Uterus (tissue), 4 donors: Measurements from ENCODE around the gene DTX3. TPM values are rescaled to one million over a fixed set of nuclear protein-coding genes. Genes with fewer than 3 reads are reported as not detected.

ENCODE experiments used
- DNase-seq, 2 donors: peaks; one replicate each; pipeline ENCODE4 v3.0.0-alpha.2; 2019 to 2020
- H3K27ac ChIP-seq, 2 donors: fragments of 200-600 bp; sonication (generic); 1 replicate in 1 of 2; 2 replicates in 1 of 2; pipeline ENCODE4 v1.5.1; 2016 to 2018
- H3K27me3 ChIP-seq, 2 donors: fragments of 200-600 bp; sonication (generic); one replicate each; pipeline ENCODE4 v1.5.1; 2018 to 2019; ENCODE audit warnings: control low read depth in 1 of 2
- H3K36me3 ChIP-seq, 2 donors: fragments of 200-600 bp; sonication (generic); one replicate each; pipeline ENCODE4 v1.5.1; 2019; ENCODE audit warnings: control low read depth in 1 of 2
- H3K4me1 ChIP-seq, 2 donors: fragments of 200-600 bp; sonication (generic); one replicate each; pipeline ENCODE4 v1.5.1; 2018 to 2019; ENCODE audit warnings: control low read depth in 1 of 2
- H3K4me3 ChIP-seq, 2 donors: fragments of 200-600 bp; sonication (generic); 1 replicate in 1 of 2; 2 replicates in 1 of 2; pipeline ENCODE4 v1.5.1; 2018 to 2019; ENCODE audit warnings: mild to moderate bottlenecking in 1 of 2
- H3K9me3 ChIP-seq, 2 donors: fragments of 200-600 bp; sonication (generic); one replicate each; pipeline ENCODE4 v1.5.1; 2019; ENCODE audit warnings: control low read depth in 1 of 2
- POLR2A ChIP-seq, 2 donors: fragments of 450-650 bp; IDR thresholded peaks; one replicate each; pipeline ENCODE4 v1.6.1; 2016; ENCODE audit warnings: antibody characterized with exemption in 2 of 2, mild to moderate bottlenecking in 1 of 2, moderate library complexity in 1 of 2
- intact Hi-C: fragments of 100-400 bp; cut with DNase I; formaldehyde crosslinking; loops from one replicate; pipeline ENCODE4 v1.15.1; 2023; ENCODE audit warnings: low total_unique reads
- total RNA-seq, 4 donors: library from RNA; depleted of rRNA in 3 of 4; stranded (reverse); fragments of >200 nt in 3 of 4; gene quantifications; one replicate each; pipeline versions ENCODE4 v1.1.0 to v1.2.4, GENCODE V29; 2014 to 2023
- TF ChIP-seq, protein P1 (sequence below), 4 experiments: fragments of 200-600 bp in 2 of 4; fragments of 450-650 bp in 2 of 4; sonication (generic) in 2 of 4; IDR thresholded peaks; one replicate each; pipeline ENCODE4 v1.5.1; 2016 to 2019; ENCODE audit warnings: antibody characterized with exemption in 4 of 4, mild to moderate bottlenecking in 2 of 4, moderate library complexity in 1 of 4
- donor health status: DM: yes; HTN: yes; CAD: no.

The DTX3 gene
- total RNA-seq, 4 donors from 2014 or later, result 17.6 to 82.5 (median 40.9) TPM

DNA sequence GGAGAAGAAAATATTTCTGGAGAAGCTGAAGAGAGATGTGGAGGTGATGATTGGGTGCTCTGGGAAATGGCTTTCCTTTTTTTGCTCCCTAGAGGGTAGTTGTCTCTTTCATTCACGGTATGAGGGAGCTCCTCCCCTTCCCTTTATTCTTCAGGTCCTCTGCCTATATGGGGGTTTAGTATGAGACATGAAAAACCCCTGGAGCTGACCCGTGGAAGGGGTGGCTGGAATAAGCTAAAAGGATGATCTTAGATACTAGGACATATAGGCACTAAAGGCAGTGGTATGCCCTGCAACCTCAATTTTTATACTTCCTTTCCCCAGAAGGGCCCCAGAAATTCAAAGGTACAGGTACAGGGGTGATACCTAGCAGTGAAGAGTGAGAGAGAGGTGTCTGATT lies 4.2 kb upstream of the DTX3 start:
- intact Hi-C loops, result no loop called here
- no peak for DNase-seq
- Histone ChIP-seq H3K4me1 (no peaks in the 10 kb centered on the region), H3K27me3 (no peaks in the 10 kb centered on the region), H3K27ac (no peak overlapping the region), H3K4me3 (no peak overlapping the region), H3K36me3 (no peaks in the 10 kb centered on the region), H3K9me3 (no peaks in the 10 kb centered on the region)
- TF ChIP-seq POLR2A (IDR thresholded peaks at IDR 0.05), result no peak
- TF ChIP-seq, protein P1, sequence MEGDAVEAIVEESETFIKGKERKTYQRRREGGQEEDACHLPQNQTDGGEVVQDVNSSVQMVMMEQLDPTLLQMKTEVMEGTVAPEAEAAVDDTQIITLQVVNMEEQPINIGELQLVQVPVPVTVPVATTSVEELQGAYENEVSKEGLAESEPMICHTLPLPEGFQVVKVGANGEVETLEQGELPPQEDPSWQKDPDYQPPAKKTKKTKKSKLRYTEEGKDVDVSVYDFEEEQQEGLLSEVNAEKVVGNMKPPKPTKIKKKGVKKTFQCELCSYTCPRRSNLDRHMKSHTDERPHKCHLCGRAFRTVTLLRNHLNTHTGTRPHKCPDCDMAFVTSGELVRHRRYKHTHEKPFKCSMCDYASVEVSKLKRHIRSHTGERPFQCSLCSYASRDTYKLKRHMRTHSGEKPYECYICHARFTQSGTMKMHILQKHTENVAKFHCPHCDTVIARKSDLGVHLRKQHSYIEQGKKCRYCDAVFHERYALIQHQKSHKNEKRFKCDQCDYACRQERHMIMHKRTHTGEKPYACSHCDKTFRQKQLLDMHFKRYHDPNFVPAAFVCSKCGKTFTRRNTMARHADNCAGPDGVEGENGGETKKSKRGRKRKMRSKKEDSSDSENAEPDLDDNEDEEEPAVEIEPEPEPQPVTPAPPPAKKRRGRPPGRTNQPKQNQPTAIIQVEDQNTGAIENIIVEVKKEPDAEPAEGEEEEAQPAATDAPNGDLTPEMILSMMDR (IDR thresholded peaks at IDR 0.05), result no peak

DNA sequence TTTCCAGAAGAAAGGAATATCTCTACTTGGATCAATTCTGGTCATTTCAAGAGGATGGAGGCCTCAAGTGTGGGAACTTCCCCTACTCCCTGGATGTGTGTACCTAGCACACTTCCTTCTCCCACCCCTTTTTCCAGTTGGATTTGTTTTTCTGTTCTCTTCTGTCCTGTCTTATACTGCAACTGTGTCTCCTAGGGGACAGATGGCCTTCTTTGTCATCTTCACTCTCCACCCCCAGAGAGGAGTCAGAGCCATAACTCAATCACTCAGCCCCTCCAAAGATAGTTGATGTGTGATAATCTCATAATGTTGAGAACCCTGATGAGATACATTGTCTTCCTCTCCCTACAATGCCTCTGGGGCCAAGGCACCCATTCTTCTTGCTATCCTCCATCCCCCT lies 2.1 kb upstream of the DTX3 start:
- no peak for DNase-seq
- Histone ChIP-seq H3K27ac (peak overlapping the region; percentile 95 to 96), H3K9me3 (no peaks in the 10 kb centered on the region), H3K4me3 (no peak overlapping the region), H3K36me3 (no peaks in the 10 kb centered on the region), H3K27me3 (no peaks in the 10 kb centered on the region), H3K4me1 (no peaks in the 10 kb centered on the region)
- intact Hi-C loops, result no loop called here
- TF ChIP-seq, protein P1 (IDR thresholded peaks at IDR 0.05), result no peak
- TF ChIP-seq POLR2A (IDR thresholded peaks at IDR 0.05), result no peak

DNA sequence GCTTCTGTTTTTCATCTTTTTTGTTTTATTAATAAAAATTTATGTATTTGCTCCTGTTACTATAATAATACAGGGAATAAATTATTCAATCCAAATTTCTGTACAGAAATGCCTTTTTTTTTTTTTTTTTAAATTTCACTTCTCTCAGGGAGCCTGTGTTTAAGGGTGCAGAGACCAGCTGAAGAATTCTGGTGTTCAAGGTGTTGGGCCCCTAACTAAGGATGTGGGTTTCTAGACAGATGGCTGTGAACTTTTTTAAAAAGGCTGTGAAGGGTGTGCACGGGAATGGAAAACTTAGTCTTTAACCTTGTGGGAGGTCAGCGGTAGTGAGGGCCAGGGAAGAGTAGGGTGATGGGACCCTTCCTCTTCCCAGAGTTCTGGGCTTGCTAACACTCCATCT lies 1.3 kb upstream of the DTX3 start:
- intact Hi-C loops, result no loop called here
- no peaks in the 10 kb centered on the region for H3K9me3 ChIP-seq
- no peak for DNase-seq
- TF ChIP-seq, protein P1 (IDR thresholded peaks at IDR 0.05), result no peak
- H3K4me1 ChIP-seq, result no peaks in the 10 kb centered on the region
- H3K27me3 ChIP-seq, result no peaks in the 10 kb centered on the region
- H3K36me3 ChIP-seq, result no peaks in the 10 kb centered on the region
- no peak overlapping the region for H3K4me3 ChIP-seq
- H3K27ac ChIP-seq, result peak overlapping the region; percentile 95 to 96

DNA sequence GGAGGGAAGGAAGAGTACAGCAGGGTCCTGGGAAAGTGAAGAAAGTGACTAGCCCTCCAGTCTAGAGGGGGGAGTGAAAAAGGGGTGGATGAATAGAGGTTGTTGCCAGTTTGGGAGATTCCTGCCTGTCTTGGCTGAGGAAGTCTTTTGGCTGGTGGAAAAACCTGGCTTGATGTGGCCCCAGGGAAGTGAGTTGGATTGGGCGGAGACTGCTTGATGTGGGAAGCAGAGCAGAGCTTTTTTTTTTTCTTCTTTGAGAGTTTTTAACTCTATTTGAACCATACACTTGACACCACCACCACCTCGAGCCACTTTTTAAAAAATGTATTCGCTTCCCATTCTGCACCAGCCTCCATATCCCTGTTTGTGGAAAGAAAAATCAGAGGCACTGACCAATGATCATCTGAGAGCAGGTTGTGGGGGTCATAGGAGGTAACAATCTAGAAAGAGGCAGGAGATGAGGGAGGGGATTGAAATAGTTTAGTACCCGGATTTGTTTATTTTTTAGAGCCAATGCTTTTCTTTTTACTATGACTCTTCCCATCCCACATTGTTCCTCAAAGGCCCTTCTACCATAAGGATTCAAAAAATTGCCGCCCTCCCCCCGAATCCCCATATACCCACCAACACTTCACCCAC lies 690 bp upstream of the DTX3 start:
- Histone ChIP-seq H3K36me3 (no peaks in the 10 kb centered on the region), H3K27ac (peak overlapping the region; percentile 95 to 96), H3K27me3 (no peaks in the 10 kb centered on the region), H3K4me3 (peak overlapping the region; percentile 61 to 67), H3K9me3 (no peaks in the 10 kb centered on the region), H3K4me1 (no peaks in the 10 kb centered on the region)
- intact Hi-C loops, result no loop called here
- peak; percentile 76 to 80 for DNase-seq
- TF ChIP-seq, protein P1 (IDR thresholded peaks at IDR 0.05), result no peak
- TF ChIP-seq POLR2A (IDR thresholded peaks at IDR 0.05), result peak in 1 of 2 donors; percentile 27

- intact Hi-C loops, result no loop called here
- DNase-seq, result peak; percentile 59 to 65
- peak overlapping the region; percentile 95 to 96 for H3K27ac ChIP-seq
- TF ChIP-seq, protein P1 (IDR thresholded peaks at IDR 0.05), result no peak
- TF ChIP-seq POLR2A (IDR thresholded peaks at IDR 0.05), result no peak
- H3K9me3 ChIP-seq, result no peaks in the 10 kb centered on the region
- peak overlapping the region; percentile 61 to 67 for H3K4me3 ChIP-seq
- no peaks in the 10 kb centered on the region for H3K27me3 ChIP-seq
- H3K36me3 ChIP-seq, result no peaks in the 10 kb centered on the region
- no peaks in the 10 kb centered on the region for H3K4me1 ChIP-seq
Observed at GRCh38 chr12:57604992-57605810, 577 bp downstream of the DTX3 start.
